ENCODE measurements around the gene DDX60.
"Not testable (repeated sequence)": the region's sequence is repeated elsewhere in the genome, so short reads cannot be mapped to it uniquely, and the experiment has no call there.

DDX60 gene

DNA sequence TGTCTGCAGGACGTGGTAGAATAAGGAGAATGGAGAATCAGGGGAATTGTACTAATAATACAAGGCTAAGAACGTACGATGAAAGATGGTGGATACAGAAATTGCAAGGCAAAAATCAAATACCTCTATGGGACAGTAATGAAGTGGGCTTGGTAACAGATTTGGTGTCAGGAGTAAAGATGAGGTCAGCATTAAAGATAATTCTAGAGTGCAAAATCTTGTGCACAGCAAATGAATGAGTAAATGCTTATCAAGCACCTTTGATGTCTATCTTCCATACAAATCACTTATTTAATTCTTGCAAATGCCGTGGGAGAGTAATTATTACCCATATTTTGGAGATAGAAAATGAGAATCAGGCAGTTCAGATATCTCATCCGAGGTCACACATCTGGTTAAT is 70.9 kb downstream of the DDX60 start:
- TF ChIP-seq, protein P1, sequence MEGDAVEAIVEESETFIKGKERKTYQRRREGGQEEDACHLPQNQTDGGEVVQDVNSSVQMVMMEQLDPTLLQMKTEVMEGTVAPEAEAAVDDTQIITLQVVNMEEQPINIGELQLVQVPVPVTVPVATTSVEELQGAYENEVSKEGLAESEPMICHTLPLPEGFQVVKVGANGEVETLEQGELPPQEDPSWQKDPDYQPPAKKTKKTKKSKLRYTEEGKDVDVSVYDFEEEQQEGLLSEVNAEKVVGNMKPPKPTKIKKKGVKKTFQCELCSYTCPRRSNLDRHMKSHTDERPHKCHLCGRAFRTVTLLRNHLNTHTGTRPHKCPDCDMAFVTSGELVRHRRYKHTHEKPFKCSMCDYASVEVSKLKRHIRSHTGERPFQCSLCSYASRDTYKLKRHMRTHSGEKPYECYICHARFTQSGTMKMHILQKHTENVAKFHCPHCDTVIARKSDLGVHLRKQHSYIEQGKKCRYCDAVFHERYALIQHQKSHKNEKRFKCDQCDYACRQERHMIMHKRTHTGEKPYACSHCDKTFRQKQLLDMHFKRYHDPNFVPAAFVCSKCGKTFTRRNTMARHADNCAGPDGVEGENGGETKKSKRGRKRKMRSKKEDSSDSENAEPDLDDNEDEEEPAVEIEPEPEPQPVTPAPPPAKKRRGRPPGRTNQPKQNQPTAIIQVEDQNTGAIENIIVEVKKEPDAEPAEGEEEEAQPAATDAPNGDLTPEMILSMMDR (IDR thresholded peaks at IDR 0.05; ENCODE audit: extremely low read depth, missing control alignments), result no peak
- DNase-seq (ENCODE audit: low spot score), result no peak

- DNase-seq (ENCODE audit: low spot score), result no peak
Measured at GRCh38 chr4:168241953-168242352, 76.6 kb downstream of the DDX60 start.

GRCh38 chr4:168240821-168241220 is 77.7 kb downstream of the DDX60 start:
- TF ChIP-seq, protein P1 (IDR thresholded peaks at IDR 0.05; ENCODE audit: extremely low read depth, missing control alignments), result no peak
- DNase-seq (ENCODE audit: low spot score), result no peak

More at GRCh38 chr4:168241953-168242352, 76.6 kb downstream of the DDX60 start:
- TF ChIP-seq, protein P1 (IDR thresholded peaks at IDR 0.05; ENCODE audit: extremely low read depth, missing control alignments), result no peak

- no peak for DNase-seq (ENCODE audit: low spot score)
- TF ChIP-seq, protein P1 (IDR thresholded peaks at IDR 0.05; ENCODE audit: extremely low read depth, missing control alignments), result no peak
Measured at GRCh38 chr4:168221301-168221700, 97.3 kb downstream of the DDX60 start.

DNA sequence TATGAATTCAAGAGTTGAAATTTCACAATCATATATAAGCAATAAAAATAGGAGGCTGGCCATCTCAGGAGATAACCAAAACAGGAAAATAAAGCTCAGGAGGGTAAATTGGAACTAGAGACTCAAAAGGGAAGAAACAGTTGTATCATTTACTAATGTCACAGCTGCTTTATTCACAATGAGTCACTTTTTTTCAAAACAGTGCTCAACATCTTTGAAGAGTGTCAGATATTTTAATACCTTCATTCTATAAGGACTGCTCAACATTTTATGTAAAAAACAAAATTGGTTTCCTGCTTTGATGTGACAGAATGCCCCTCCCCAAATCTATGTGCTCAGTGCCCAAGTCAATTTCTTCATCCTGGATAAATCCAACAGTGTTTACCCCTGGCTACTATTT is 97.7 kb downstream of the DDX60 start:
- DNase-seq (ENCODE audit: low spot score), result no peak
- TF ChIP-seq, protein P1 (IDR thresholded peaks at IDR 0.05; ENCODE audit: extremely low read depth, missing control alignments), result no peak

DNA sequence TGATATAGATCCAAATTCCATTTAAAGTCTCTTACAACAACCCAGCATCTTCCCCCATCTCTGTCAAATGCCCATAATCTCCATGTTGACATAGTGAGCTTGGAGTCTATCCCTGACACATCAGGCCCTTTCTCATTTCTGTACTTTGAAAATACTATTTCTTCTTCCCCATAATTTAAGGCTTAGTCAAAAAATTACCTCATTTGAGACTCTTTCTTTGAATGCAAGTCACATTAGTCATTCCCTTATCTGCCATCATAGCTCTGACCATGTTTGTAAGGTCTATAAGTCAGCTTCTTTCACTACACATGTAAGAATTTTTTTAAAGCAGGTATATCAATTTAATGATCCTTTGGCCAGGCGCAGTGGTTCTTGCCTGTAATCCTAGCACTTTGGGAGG is 99.9 kb downstream of the DDX60 start:
- TF ChIP-seq, protein P1 (IDR thresholded peaks at IDR 0.05; ENCODE audit: extremely low read depth, missing control alignments), result no peak
- DNase-seq (ENCODE audit: low spot score), result no peak

DNA sequence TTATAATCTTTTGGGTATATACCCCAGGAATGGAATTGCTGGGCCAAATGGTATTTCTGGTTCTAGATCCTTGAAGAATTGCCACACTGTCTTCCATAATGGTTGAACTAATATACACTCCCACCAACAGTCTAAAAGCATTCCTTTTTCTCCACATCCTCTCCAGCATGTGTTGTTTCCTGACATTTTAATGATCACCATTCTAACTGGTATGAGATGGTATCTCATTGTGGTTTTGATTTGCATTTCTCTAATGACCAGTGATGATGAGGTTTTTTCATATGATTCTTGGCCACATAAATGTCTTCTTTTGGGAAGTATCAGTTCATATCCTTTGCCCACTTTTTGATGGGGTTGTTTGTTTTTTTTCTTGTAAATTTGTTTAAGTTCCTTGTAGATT is 105.0 kb downstream of the DDX60 start:
- DNase-seq (ENCODE audit: low spot score), result not testable (repeated sequence)

DNA sequence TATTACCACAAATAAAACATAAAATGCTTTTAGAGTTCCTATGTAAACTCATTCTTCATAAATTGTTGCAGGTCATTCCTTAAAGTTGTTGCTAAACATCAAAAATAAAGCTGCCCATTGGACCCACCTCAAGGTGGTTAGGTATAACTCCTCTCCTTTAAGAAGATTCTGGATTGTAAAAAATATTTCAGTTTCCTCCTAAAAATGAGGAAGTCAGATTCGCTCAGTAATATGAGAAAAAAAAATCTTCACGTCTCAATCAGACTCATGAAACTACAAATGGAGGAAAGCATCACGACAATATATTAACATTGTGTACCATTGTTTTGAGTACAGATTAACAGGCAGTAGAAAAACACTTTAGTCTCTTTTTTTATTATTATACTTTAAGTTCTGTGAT is 105.9 kb downstream of the DDX60 start:
- no peak for DNase-seq (ENCODE audit: low spot score)
- TF ChIP-seq, protein P1 (IDR thresholded peaks at IDR 0.05; ENCODE audit: extremely low read depth, missing control alignments), result no peak
